K562 (cell line): ENCODE measurements around the gene MOCOS. TPM values are rescaled to one million over a fixed set of nuclear protein-coding genes. Genes with fewer than 3 reads are reported as not detected.
A peak's percentile ranks its signal among the peaks of the same experiment; 100 is the strongest.

Experiments used
- CEBPB ChIP-seq: fragments of 450-650 bp; IDR thresholded peaks from 2 replicates; pipeline ENCODE4 v1.6.1; 2016; ENCODE audit warnings: missing genetic modification characterization, missing compliant biosample characterization
- CEBPG ChIP-seq, 3 experiments: fragments of 200-800 bp in 1 of 3; sonication (Bioruptor generic) in 1 of 3; sonication (generic) in 1 of 3; formaldehyde crosslinking in 1 of 3; IDR thresholded peaks in 2 of 3; conservative IDR thresholded peaks in 1 of 3; 2 replicates each; pipeline versions ENCODE4 v1.6.1 to v1.8.0; 2016 to 2022; ENCODE audit warnings: missing compliant biosample characterization in 2 of 3, missing genetic modification characterization in 2 of 3, mild to moderate bottlenecking in 1 of 3, missing genetic modification reagents in 1 of 3
- CUX1 ChIP-seq: fragments of 200-800 bp; sonication (Bioruptor generic); IDR thresholded peaks from 2 replicates; pipeline ENCODE4 v1.6.1; 2016; ENCODE audit warnings: missing genetic modification characterization, missing compliant biosample characterization
- ELF4 ChIP-seq: fragments of 450-650 bp; formaldehyde crosslinking; IDR thresholded peaks from 2 replicates; pipeline ENCODE4 v1.4.0; 2022; ENCODE audit warnings: missing genetic modification characterization
- ETV6 ChIP-seq, 3 experiments: fragments of 150-350 bp in 1 of 3; sonication (generic) in 1 of 3; formaldehyde crosslinking in 1 of 3; IDR thresholded peaks; 2 replicates each; pipeline versions ENCODE4 v1.6.1 to v1.8.0; 2014 to 2022; ENCODE audit warnings: borderline replicate concordance in 2 of 3, low read depth in 2 of 3, antibody characterized with exemption in 1 of 3, low read length in 1 of 3, mild to moderate bottlenecking in 1 of 3, missing genetic modification reagents in 1 of 3
- HDGF ChIP-seq: fragments of 450-650 bp; IDR thresholded peaks from 2 replicates; pipeline ENCODE4 v1.6.1; 2016
- MCM5 ChIP-seq: fragments of 450-650 bp; IDR thresholded peaks from 2 replicates; pipeline ENCODE4 v1.6.1; 2016; ENCODE audit warnings: low read depth
- NFIC ChIP-seq: fragments of 450-650 bp; IDR thresholded peaks from 2 replicates; pipeline ENCODE4 v1.6.1; 2017; ENCODE audit warnings: mild to moderate bottlenecking, inconsistent platforms
- PATZ1 ChIP-seq: fragments of 250-450 bp; sonication (Bioruptor Pico); IDR thresholded peaks from 2 replicates; pipeline ENCODE4 v1.5.0; 2020; ENCODE audit warnings: mild to moderate bottlenecking, borderline replicate concordance
- PTTG1 ChIP-seq: fragments of 450-650 bp; IDR thresholded peaks from 2 replicates; pipeline ENCODE4 v1.6.1; 2016; ENCODE audit warnings: low read depth, mild to moderate bottlenecking, missing genetic modification characterization, missing compliant biosample characterization
- RCOR1 ChIP-seq, 2 experiments: IDR thresholded peaks; 2 replicates each; pipeline ENCODE4 v1.6.1; 2012; ENCODE audit warnings: low read depth in 2 of 2, low read length in 2 of 2, borderline replicate concordance in 1 of 2, improper control_type of control experiment in 1 of 2
- RUNX1 ChIP-seq: sonication (generic); IDR thresholded peaks from 2 replicates; pipeline ENCODE4 v1.6.1; 2016; ENCODE audit warnings: antibody characterized with exemption, low read depth
- SMARCC2 ChIP-seq: fragments of 450-650 bp; IDR thresholded peaks from 2 replicates; pipeline ENCODE4 v1.6.1; 2017; ENCODE audit warnings: antibody characterized with exemption, moderate library complexity, mild to moderate bottlenecking, low read depth
- XRCC5 ChIP-seq: fragments of 200-400 bp; formaldehyde crosslinking; IDR thresholded peaks from 2 replicates; pipeline ENCODE4 v1.6.1; 2017; ENCODE audit warnings: low read depth, mild to moderate bottlenecking, low read length
- ZBTB8A ChIP-seq: fragments of 450-650 bp; IDR thresholded peaks from 2 replicates; pipeline ENCODE4 v1.6.1; 2018; ENCODE audit warnings: mild to moderate bottlenecking, moderate library complexity; ENCODE audit not compliant: partially characterized antibody
- polyA plus RNA-seq, 8 experiments: library from polyadenylated mRNA; depleted of rRNA in 4 of 8; stranded (reverse) in 5 of 8; unstranded in 3 of 8; fragments of >200 nt; fragmentation: Nextera tagmentation in 2 of 8; fragmentation: Illumina TruSeq in 1 of 8; extraction: Ambion mirVana in 2 of 8; extraction: Trizol in 1 of 8; gene quantifications; 2 replicates each; pipeline versions ENCODE4 v1.2.1 to v1.2.3, GENCODE V29; 2011 to 2014; ENCODE audit warnings: inconsistent platforms in 1 of 8, missing spikeins in 1 of 8
- total RNA-seq, 7 experiments: library from RNA; depleted of rRNA in 6 of 7; stranded (reverse); fragments of >200 nt in 6 of 7; fragmentation: Illumina TruSeq in 2 of 7; extraction: Trizol in 2 of 7; gene quantifications; 2 replicates each; pipeline versions ENCODE4 v1.2.1 to v1.2.3, GENCODE V29; 2011 to 2021; ENCODE audit warnings: low replicate concordance in 1 of 7

MOCOS gene
- total and polyA plus RNA-seq, 9 of the 15 experiments (the other 6 are each of a cell fraction or from before 2014, with no cell fraction given): 4.5 to 12.4 (median 9.1) TPM

- TF ChIP-seq ETV6 (IDR thresholded peaks at IDR 0.05; ENCODE audit: borderline replicate concordance in 1 of 2, low read depth in 2 of 2, low read length in 1 of 2) (no peak), ETV6 (CRISPR knock-in tag; IDR thresholded peaks at IDR 0.05; ENCODE audit: borderline replicate concordance) (no peak), CEBPG (CRISPR knock-in tag; IDR thresholded peaks at IDR 0.05) (no peak), CEBPG (tag; conservative IDR thresholded peaks at IDR 0.05 in 1 of 2, IDR thresholded peaks at IDR 0.05 in 1 of 2) (0 out of 4 replicates have a peak, but pooled peaks of 1 of the 2 experiments have one; percentile 19), MCM5 (no peak), ZBTB8A (no peak), PATZ1 (no peak), CUX1 (no peak), PTTG1 (tag) (no peak), RCOR1 (IDR thresholded peaks at IDR 0.05; ENCODE audit: borderline replicate concordance in 1 of 2, low read depth in 2 of 2, low read length in 2 of 2) (0 out of 4 replicates have a peak, but pooled peaks of 1 of the 2 experiments have one; percentile 39), XRCC5 (no peak), RUNX1 (no peak), NFIC (peak; percentile 89), ELF4 (CRISPR knock-in tag) (no peak), SMARCC2 (no peak), HDGF (no peak), CEBPB (tag) (no peak)
Observed at GRCh38 chr18:36179562-36180355, 7.5 kb upstream of the MOCOS start (continued).
